ENCODE data around the gene NOL9. TPM values are rescaled to one million over a fixed set of nuclear protein-coding genes. Genes with fewer than 3 reads are reported as not detected.

The NOL9 gene
- total RNA-seq, 2 experiments from 2014 or later = 37.6 to 40.8 TPM

DNA sequence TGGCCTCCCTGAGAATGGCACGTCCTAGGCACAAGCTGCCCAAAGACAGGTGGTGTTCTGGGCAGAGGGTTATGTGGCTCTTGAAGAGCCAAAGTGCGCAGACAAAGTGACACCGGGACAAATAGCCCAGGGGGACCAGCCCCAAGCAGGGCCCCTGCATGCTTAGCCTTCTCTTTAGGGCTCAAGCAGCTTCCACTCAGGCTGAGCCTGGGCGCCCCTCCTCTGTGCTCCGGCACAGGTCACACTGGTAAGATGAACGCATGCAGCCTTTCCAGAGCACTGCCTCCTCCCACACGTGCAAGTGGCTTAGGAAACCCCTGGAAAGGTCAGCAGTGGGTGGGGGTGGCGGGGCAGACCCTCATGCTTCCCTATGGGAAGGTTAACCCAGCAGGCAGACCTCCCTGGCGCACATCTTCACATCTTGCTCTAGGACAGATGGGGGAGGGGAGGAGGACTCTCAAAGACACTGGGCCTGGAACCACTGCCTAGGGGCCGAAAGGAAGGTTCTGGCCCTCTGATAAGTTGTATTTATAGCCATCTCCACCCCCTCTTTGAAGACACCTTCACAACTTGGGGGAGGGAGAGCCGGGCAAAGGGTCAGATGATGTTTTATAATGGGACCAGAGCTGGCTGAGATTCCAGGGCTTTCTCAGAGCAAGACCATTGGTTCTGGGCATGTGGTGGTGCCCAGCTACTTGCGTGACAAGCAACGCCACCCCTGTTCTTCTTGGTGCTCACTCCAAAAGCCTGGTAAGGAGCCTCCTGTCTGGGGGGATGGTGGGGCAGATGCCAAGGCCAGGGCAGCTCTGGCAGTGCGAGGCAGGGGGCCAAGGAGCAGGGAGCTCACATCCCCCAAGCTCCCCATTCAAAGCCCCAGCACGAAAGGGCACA is 42.8 kb upstream of the NOL9 start:
- Mint-ChIP-seq H3K4me1 (peaks cover 24% of the 10 kb centered on the region), H3K27ac (no peak overlapping the region), H3K4me3 (no peak overlapping the region), H3K27me3 (no peaks in the 10 kb centered on the region), H3K9me3 (no peaks in the 10 kb centered on the region), H3K36me3 (peaks cover 2% of the 10 kb centered on the region)
- ATAC-seq (ENCODE audit: low read depth) = no peak
- no peak for DNase-seq
- POLR2A ChIA-PET = interaction anchor here (0.8 to 3.9 kb wide), 3 partner anchors 15 to 19 kb away, joined by 3 to 41 read pairs (median 3); partner anchors contain the start of gene ZBTB48

DNA sequence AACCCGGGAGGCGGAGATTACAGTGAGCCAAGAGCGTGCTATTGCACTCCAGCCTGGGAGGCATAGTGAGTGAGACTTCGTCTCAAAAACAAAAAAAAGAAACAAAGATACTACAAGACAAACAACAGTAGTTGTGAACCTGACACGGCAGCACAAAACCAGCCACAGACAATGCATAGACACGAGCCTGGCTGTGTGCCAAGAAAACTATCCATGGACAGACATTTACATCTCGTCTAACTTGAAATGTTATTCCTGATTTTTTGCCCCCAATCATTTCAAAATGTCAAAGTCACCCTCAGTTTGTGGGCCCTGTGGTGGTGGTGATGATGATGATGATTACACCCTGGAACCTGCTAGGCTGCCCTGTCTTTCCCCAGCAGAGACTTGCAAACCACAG is 42.0 kb upstream of the NOL9 start:
- Mint-ChIP-seq H3K4me3 (no peak overlapping the region), H3K4me1 (peaks cover 31% of the 10 kb centered on the region), H3K27me3 (no peaks in the 10 kb centered on the region), H3K9me3 (no peaks in the 10 kb centered on the region), H3K36me3 (peaks cover 2% of the 10 kb centered on the region), H3K27ac (peak overlapping the region; percentile 25)
- POLR2A ChIA-PET = no interaction called here
- DNase-seq = no peak
- no peak for ATAC-seq (ENCODE audit: low read depth)

DNA sequence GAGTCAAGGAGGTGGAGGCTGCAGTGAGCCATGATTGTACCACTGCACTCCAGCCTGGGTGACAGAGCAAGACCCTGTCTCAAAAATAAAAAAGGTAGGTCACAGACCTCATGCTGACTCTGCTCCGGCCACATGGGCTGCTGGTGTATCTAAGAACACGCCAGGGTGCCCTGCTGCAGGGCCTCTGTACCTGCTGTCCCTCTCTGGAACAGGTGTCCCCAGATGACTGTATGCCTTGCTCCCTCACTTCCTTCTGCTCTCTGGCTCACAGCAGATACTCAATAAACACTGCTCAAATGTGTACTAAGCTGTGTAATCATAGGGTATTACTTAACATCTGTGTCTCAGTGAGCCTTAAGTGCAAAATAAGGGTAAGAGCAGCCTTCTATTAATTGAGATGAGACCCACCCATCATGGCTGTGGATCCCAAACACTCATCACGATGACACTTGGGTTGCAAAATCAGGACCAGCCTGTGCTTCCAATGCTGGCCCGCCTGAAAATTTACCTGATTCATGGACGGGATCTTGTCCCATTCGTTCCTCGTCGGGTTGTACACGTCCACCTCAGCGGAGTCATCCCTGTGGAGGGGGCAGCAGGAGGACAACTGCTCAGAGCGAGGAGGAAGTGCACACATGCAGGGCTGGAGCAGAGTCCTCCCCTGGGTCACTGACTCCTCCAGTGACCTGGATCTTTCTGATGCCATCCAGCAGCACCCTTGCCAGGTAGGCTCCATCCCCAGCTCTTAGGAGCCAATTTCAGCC is 40.8 kb upstream of the NOL9 start:
- Mint-ChIP-seq H3K36me3 (peaks cover 2% of the 10 kb centered on the region), H3K27ac (no peak overlapping the region), H3K4me3 (no peak overlapping the region), H3K27me3 (no peaks in the 10 kb centered on the region), H3K4me1 (peaks cover 36% of the 10 kb centered on the region), H3K9me3 (no peaks in the 10 kb centered on the region)
- no peak for DNase-seq
- ATAC-seq (ENCODE audit: low read depth) = no peak
- POLR2A ChIA-PET = interaction anchor here (0.6 to 1.0 kb wide), 2 partner anchors 23 to 38 kb away, joined by 3 read pairs; no protein-coding TSS in a partner anchor

DNA sequence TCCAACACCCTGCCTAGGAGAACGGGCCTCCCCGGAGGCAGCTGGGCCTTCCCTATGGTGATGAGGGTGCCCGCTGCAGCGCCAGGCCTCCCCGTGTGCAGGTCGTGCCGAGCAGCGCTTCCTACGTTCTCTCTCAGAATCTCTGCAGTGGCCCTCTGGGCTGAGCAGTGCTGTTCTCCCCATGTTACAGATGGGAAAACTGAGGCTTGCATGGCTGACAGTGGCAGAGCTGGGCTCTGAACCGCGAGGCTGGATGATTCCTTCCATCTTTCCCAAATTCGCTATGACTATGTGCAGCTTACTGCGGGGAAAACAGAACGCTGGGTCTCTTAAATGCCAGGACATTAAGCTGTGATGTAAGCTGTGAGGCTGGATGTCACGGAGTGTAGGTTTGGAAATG is 39.5 kb upstream of the NOL9 start:
- Mint-ChIP-seq H3K36me3 (peaks cover 2% of the 10 kb centered on the region), H3K9me3 (no peaks in the 10 kb centered on the region), H3K27me3 (no peaks in the 10 kb centered on the region), H3K27ac (no peak overlapping the region), H3K4me3 (no peak overlapping the region), H3K4me1 (peaks cover 24% of the 10 kb centered on the region)
- ATAC-seq (ENCODE audit: low read depth) = no peak
- POLR2A ChIA-PET = interaction anchor here (1.0 kb wide), 1 partner anchor 24 kb away, joined by 3 read pairs; no protein-coding TSS in a partner anchor
- DNase-seq = no peak

DNA sequence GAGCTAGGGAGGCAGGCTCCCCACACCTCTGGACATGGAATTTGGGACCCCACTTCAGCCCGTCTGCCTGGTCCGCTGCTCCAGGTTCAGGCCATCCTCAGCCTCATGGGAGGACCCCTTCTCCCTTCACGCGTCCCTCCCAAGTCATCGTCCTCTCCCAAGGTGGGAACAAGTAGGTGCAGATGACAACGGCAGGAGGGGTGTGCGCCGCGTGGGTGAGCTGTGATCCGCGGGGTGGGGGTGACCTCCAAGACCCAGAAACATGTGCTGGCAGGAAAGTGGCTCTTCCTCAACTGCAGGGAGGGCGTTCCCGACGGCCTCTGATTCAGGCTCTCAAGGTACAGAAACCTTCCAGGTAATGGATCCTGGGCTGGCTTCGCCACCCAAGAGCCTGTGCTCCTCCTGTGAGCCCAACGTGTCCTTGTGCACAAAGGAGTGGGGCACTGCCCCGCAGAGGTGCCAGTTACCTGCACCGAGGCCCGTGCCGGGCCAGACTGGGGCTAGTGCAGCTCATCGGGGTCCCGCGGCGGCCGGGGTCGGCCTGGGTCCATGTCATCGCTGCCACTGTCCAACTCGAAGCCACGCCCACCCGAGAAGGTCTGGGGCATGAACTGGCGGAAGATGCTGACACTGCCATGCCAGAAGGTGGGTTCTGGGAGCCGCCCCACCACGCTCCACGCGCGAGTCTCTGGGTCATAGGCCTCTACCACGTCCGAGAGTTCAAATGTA is 38.7 kb upstream of the NOL9 start:
- H3K27me3 Mint-ChIP-seq = no peaks in the 10 kb centered on the region
- H3K4me1 Mint-ChIP-seq = peaks cover 22% of the 10 kb centered on the region
- no peak for DNase-seq
- POLR2A ChIA-PET = interaction anchor here (2.2 kb wide), 1 partner anchor 13 kb away, joined by 8 read pairs; the partner anchor contains the start of gene ZBTB48
- H3K36me3 Mint-ChIP-seq = peaks cover 2% of the 10 kb centered on the region
- no peak overlapping the region for H3K4me3 Mint-ChIP-seq
- no peak for ATAC-seq (ENCODE audit: low read depth)
- no peaks in the 10 kb centered on the region for H3K9me3 Mint-ChIP-seq
- peak overlapping the region; percentile 78 for H3K27ac Mint-ChIP-seq

DNA sequence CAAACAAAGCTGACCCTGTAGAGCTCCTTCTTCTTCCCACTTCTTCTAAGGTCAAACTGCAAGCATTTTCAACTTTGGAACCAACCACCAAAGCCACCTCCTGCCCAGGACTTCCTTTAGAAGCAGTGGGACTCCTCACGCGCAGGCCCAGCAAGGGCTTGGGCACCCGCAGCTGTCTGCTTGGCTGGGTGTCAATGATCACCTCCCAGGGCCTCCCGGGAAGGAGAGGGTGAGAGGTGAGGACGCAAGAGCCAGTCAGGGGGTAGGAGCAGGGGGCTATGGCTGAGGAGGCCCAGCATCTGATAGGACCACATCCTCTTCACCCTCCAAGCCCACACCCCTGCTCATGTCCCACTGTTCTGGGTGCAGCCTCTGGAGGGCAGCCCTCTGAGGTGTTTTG is 38.1 kb upstream of the NOL9 start:
- POLR2A ChIA-PET = interaction anchor here (1.1 to 2.2 kb wide), 2 partner anchors 11 to 12 kb away, joined by 4 to 8 read pairs; partner anchors contain the start of gene ZBTB48
- DNase-seq = no peak
- no peaks in the 10 kb centered on the region for H3K27me3 Mint-ChIP-seq
- H3K9me3 Mint-ChIP-seq = no peaks in the 10 kb centered on the region
- H3K4me3 Mint-ChIP-seq = no peak overlapping the region
- H3K4me1 Mint-ChIP-seq = peaks cover 19% of the 10 kb centered on the region
- no peak for ATAC-seq (ENCODE audit: low read depth)
- peak overlapping the region; percentile 78 for H3K27ac Mint-ChIP-seq
- H3K36me3 Mint-ChIP-seq = peaks cover 2% of the 10 kb centered on the region

DNA sequence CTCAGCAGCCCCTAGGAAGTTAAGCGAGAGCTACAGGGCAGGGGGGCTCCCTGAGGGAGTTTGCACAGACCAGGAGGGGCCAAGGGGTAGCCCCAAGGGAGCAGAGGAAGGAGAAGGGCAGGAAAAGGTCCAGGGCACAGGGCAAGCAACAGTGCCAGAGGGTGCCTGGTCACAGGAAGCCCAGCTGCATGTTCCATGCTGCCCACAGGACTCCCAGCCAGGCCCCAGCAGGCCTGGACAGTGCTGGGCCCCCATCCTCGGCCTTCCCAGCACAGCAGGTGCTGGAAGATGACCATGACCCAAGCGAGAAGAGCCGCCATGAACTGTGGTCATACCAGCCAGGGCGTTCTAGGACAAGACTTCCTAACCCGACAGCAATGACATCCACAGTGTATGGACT is 37.3 kb upstream of the NOL9 start:
- H3K36me3 Mint-ChIP-seq = peaks cover 2% of the 10 kb centered on the region
- ATAC-seq (ENCODE audit: low read depth) (no peak), DNase-seq (no peak)
- H3K27me3 Mint-ChIP-seq = no peaks in the 10 kb centered on the region
- no peaks in the 10 kb centered on the region for H3K9me3 Mint-ChIP-seq
- H3K4me1 Mint-ChIP-seq = peaks cover 21% of the 10 kb centered on the region
- H3K27ac Mint-ChIP-seq = peak overlapping the region; percentile 78
- H3K4me3 Mint-ChIP-seq = no peak overlapping the region
- POLR2A ChIA-PET = interaction anchor here (1.1 to 2.2 kb wide), 2 partner anchors 12 kb away, joined by 4 to 8 read pairs; partner anchors contain the start of gene ZBTB48

DNA sequence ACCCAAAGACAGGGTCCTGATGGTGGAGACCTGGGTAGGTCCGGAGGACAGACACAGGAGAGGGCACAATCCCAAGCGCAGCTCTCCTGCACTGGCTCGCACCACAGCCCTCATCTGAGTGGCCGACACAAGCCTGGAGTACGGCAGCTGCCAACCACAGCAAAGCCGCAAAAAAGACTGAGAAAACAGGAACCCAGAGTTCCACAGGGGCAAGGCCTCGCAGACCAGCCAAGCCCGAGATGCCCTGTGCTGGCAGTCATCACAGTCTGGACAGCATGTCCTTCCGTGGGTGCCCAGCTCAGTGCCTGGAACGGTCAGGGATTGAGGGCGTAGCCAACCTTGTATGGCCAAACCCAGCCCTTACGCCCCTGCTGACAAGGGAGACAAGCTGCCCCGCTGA is 36.9 kb upstream of the NOL9 start:
- H3K27me3 Mint-ChIP-seq = no peaks in the 10 kb centered on the region

DNA sequence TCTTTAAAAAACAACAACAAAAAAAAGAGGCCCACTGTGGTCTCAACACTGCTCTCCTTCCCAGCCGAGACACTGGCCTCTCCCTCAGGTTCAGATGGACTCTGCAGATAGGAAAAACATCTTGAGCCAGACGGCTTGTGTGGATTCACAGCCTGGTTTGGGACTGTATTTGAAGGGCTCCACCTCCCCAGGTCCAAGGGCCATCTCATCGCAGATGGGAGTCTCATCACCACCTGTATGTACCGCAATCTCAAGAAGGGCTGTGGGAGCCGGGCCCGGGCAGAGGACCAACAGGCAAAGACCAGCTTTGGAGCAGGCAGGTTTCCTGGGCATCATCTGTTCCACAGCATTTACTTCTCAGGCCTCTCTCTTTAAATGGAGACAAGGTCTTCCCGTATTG is 35.7 kb upstream of the NOL9 start:
- Mint-ChIP-seq H3K9me3 (no peaks in the 10 kb centered on the region), H3K27ac (no peak overlapping the region), H3K4me1 (peaks cover 19% of the 10 kb centered on the region), H3K4me3 (no peak overlapping the region), H3K27me3 (no peaks in the 10 kb centered on the region), H3K36me3 (no peaks in the 10 kb centered on the region)
- POLR2A ChIA-PET = interaction anchor here (1.1 kb wide), 1 partner anchor 566 kb away, joined by 3 read pairs; no protein-coding TSS in a partner anchor
- ATAC-seq (ENCODE audit: low read depth) (no peak), DNase-seq (no peak)

More for the DNA sequence above, 36.9 kb upstream of the NOL9 start:
- peak overlapping the region; percentile 78 for H3K27ac Mint-ChIP-seq
- ATAC-seq (ENCODE audit: low read depth) (peak; percentile 25), DNase-seq (no peak)
- H3K4me3 Mint-ChIP-seq = no peak overlapping the region
- POLR2A ChIA-PET = interaction anchor here (1.1 to 2.2 kb wide), 2 partner anchors 11 to 12 kb away, joined by 4 to 8 read pairs; partner anchors contain the start of gene ZBTB48
- no peaks in the 10 kb centered on the region for H3K36me3 Mint-ChIP-seq
- H3K9me3 Mint-ChIP-seq = no peaks in the 10 kb centered on the region
- peaks cover 19% of the 10 kb centered on the region for H3K4me1 Mint-ChIP-seq

DNA sequence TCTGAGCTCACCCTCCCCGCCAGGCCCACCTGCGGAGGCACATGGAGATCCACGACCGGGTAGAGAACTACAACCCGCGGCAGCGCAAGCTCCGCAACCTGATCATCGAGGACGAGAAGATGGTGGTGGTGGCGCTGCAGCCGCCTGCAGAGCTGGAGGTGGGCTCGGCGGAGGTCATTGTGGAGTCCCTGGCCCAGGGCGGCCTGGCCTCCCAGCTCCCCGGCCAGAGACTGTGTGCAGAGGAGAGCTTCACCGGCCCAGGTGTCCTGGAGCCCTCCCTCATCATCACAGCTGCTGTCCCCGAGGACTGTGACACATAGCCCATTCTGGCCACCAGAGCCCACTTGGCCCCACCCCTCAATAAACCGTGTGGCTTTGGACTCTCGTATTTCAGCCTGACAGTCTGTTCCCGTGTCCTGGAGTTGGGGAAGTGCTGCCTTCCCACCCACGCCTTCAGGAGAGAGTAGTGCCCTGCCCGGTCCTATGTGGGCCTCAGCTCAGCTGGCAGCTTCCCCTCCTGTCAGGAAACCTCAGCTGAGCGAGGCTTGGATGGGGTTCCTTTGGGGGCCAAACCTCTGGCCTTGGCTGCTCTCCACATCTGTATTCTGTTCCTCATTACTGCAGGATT is 34.7 kb upstream of the NOL9 start:
- H3K4me1 Mint-ChIP-seq = peaks cover 21% of the 10 kb centered on the region
- no peaks in the 10 kb centered on the region for H3K9me3 Mint-ChIP-seq
- POLR2A ChIA-PET = interaction anchor here (0.6 to 1.1 kb wide), 2 partner anchors 14 to 565 kb away, joined by 3 read pairs; partner anchors contain the start of gene KLHL21
- H3K36me3 Mint-ChIP-seq = peaks cover 1% of the 10 kb centered on the region
- ATAC-seq (ENCODE audit: low read depth) = no peak
- H3K27me3 Mint-ChIP-seq = no peaks in the 10 kb centered on the region
- H3K27ac Mint-ChIP-seq = no peak overlapping the region
- no peak for DNase-seq
- H3K4me3 Mint-ChIP-seq = no peak overlapping the region

DNA sequence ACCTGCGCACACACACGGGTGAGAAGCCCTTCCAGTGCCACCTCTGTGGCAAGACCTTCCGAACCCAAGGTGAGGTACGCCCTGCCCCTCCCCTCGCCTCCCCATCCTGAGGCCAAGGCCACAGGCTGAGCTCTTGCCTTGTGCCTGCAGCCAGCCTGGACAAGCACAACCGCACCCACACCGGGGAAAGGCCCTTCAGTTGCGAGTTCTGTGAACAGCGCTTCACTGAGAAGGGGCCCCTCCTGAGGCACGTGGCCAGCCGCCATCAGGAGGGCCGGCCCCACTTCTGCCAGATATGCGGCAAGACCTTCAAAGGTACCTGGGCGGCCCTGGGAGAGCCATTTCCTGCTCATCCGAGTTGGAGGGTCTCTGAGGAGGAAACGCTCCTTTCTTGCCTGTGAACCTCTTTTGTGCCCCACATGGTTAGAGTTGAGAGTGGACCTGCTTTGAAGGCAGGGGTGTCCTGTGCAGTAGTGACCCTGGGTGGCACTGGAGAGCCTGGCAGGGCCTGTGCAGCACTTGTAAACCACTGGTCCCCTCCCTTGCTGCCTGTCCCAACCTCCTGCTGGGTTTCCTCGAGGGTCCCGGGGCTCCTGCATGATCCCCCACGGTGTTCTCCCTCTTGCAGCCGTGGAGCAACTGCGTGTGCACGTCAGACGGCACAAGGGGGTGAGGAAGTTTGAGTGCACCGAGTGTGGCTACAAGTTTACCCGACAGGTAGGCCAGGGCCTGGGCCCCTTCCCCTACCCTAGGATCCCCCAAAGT is 34.0 kb upstream of the NOL9 start:
- Mint-ChIP-seq H3K4me1 (peaks cover 21% of the 10 kb centered on the region), H3K4me3 (no peak overlapping the region), H3K36me3 (peaks cover 1% of the 10 kb centered on the region), H3K27ac (peak overlapping the region; percentile 26), H3K27me3 (no peaks in the 10 kb centered on the region), H3K9me3 (no peaks in the 10 kb centered on the region)
- POLR2A ChIA-PET = no interaction called here
- no peak for ATAC-seq (ENCODE audit: low read depth)
- DNase-seq = no peak

Measured in activated naive CD8-positive, alpha-beta T cell treated with anti-CD3 and anti-CD28 coated beads, Interleukin-2, amount 10 ng/mL, durations not matched to agents 7 days and 5 days (primary cell).